A549 (cell line): Measurements from ENCODE around the gene RNF145. TPM values are rescaled to one million over a fixed set of nuclear protein-coding genes. Genes with fewer than 3 reads are reported as not detected.
A peak's percentile ranks its signal among the peaks of the same experiment; 100 is the strongest.
"Not testable (repeated sequence)": the region's sequence is repeated elsewhere in the genome, so short reads cannot be mapped to it uniquely, and the experiment has no call there.

ENCODE experiments used
- ATAC-seq, 2 experiments: fragments of 200-7000 bp in 1 of 2; fragments of >200 bp in 1 of 2; cut with Nextera tagmentation in 1 of 2; cut with Tn5 transposase in 1 of 2; 3 replicates each; pipeline versions ENCODE4 v1.8.0 to v1.9.1; 2018 to 2020; ENCODE audit warnings: mild to moderate bottlenecking in 1 of 2, moderate library complexity in 1 of 2
- CTCF ChIA-PET: fragments of 300-600 bp; sonication (Branson Sonifier 250); formaldehyde crosslinking; extraction: SDS; loops from one replicate; lab custom pipeline; 2021; ENCODE audit warnings: antibody characterized with exemption, inconsistent platforms; lab: Yijun Ruan, JAX
- POLR2A ChIA-PET: fragments of 350-600 bp; formaldehyde crosslinking; extraction: SDS; loops from one replicate; lab custom pipeline; 2021; ENCODE audit warnings: antibody characterized with exemption, inconsistent platforms; lab: Yijun Ruan, JAX
- DNase-seq, 2 experiments: peaks; one replicate each; pipeline versions ENCODE4 v3.0.0 to v3.0.0-alpha.2; 2011 to 2016; ENCODE audit warnings: low read depth in 1 of 2, low spot score in 1 of 2
- FAIRE-seq: peaks from 2 replicates; lab custom pipeline; 2011; peaks lifted over from hg19 to GRCh38; lab: Jason Lieb, UNC
- H3K27ac ChIP-seq, 2 experiments: fragments of >200 bp; sonication (Bioruptor Twin); formaldehyde crosslinking; 3 replicates each; pipeline ENCODE4 v1.5.1; 2016 to 2017
- H3K4me1 ChIP-seq: fragments of >200 bp; sonication (Bioruptor Twin); formaldehyde crosslinking; 3 replicates; pipeline ENCODE4 v1.6.1; 2016
- H3K4me2 ChIP-seq: fragments of >200 bp; sonication (Bioruptor Twin); formaldehyde crosslinking; 3 replicates; pipeline ENCODE4 v1.6.1; 2016
- H3K4me3 ChIP-seq: fragments of >200 bp; sonication (Bioruptor Twin); formaldehyde crosslinking; 3 replicates; pipeline ENCODE4 v1.5.1; 2016
- H3K9me3 ChIP-seq: fragments of >200 bp; sonication (Bioruptor Twin); formaldehyde crosslinking; 3 replicates; pipeline ENCODE4 v1.6.1; 2016
- ATOH8 ChIP-seq: fragments of 250-450 bp; sonication (Bioruptor Pico); IDR thresholded peaks from 2 replicates; pipeline ENCODE4 v1.5.0; 2020; ENCODE audit warnings: low read depth, mild to moderate bottlenecking, moderate library complexity
- BCL3 ChIP-seq: fragments of >200 bp; sonication (Bioruptor Twin); formaldehyde crosslinking; IDR thresholded peaks from 3 replicates; pipeline ENCODE4 v1.6.1; 2016
- CBX2 ChIP-seq: fragments of 200-600 bp; sonication (generic); IDR thresholded peaks from 2 replicates; pipeline ENCODE4 v1.6.1; 2016; ENCODE audit warnings: low read depth, mild to moderate bottlenecking, borderline replicate concordance
- CBX8 ChIP-seq: fragments of 200-600 bp; sonication (generic); IDR thresholded peaks from 2 replicates; pipeline ENCODE4 v1.6.1; 2016
- CTCF ChIP-seq: fragments of >200 bp; sonication (Bioruptor Twin); formaldehyde crosslinking; IDR thresholded peaks from 3 replicates; pipeline ENCODE4 v1.5.1; 2016
- ELK1 ChIP-seq: fragments of 150-350 bp; IDR thresholded peaks from 2 replicates; pipeline ENCODE4 v1.6.1; 2014; ENCODE audit warnings: low read depth, mild to moderate bottlenecking, low read length
- ESRRA ChIP-seq: fragments of 150-350 bp; IDR thresholded peaks from 2 replicates; pipeline ENCODE4 v1.6.1; 2014; ENCODE audit warnings: mild to moderate bottlenecking, low read length, borderline replicate concordance
- FOSB ChIP-seq: fragments of 250-450 bp; sonication (Bioruptor Pico); IDR thresholded peaks from 2 replicates; pipeline ENCODE4 v1.5.0; 2020; ENCODE audit warnings: mild to moderate bottlenecking, moderate library complexity
- FOSL2 ChIP-seq, 2 experiments: fragments of 450-650 bp in 1 of 2; fragments of >200 bp in 1 of 2; sonication (Bioruptor Twin) in 1 of 2; formaldehyde crosslinking; IDR thresholded peaks; 2 replicates each; pipeline versions ENCODE4 v1.5.0 to v1.6.1; 2016 to 2020; ENCODE audit warnings: mild to moderate bottlenecking in 1 of 2, moderate library complexity in 1 of 2
- HES2 ChIP-seq: fragments of >200 bp; sonication (Bioruptor Twin); formaldehyde crosslinking; IDR thresholded peaks from 2 replicates; pipeline ENCODE4 v1.6.1; 2016
- JUN ChIP-seq, 2 experiments: fragments of >200 bp; sonication (Bioruptor Twin); formaldehyde crosslinking; IDR thresholded peaks; 2 replicates in 1 of 2; 3 replicates in 1 of 2; pipeline ENCODE4 v1.6.1; 2016 to 2017
- JUNB ChIP-seq: fragments of >200 bp; sonication (Bioruptor Twin); formaldehyde crosslinking; IDR thresholded peaks from 2 replicates; pipeline ENCODE4 v1.6.1; 2016
- MAZ ChIP-seq: fragments of 150-350 bp; IDR thresholded peaks from 2 replicates; pipeline ENCODE4 v1.6.1; 2014; ENCODE audit warnings: antibody characterized with exemption, low read depth, low read length, borderline replicate concordance
- POLR2A ChIP-seq: IDR thresholded peaks from 2 replicates; pipeline ENCODE4 v1.6.1; 2012; ENCODE audit warnings: mild to moderate bottlenecking, low read length
- POLR2AphosphoS2 ChIP-seq: conservative IDR thresholded peaks from 2 replicates; pipeline ENCODE4 v1.6.1; 2012; ENCODE audit warnings: low read length, improper control_type of control experiment, inconsistent platforms
- TP53 ChIP-seq: fragments of 250-450 bp; sonication (Bioruptor Pico); IDR thresholded peaks from 2 replicates; pipeline ENCODE4 v1.5.0; 2021; ENCODE audit warnings: mild to moderate bottlenecking, moderate library complexity
- ZFP36 ChIP-seq: fragments of 450-650 bp; IDR thresholded peaks from 2 replicates; pipeline ENCODE4 v1.6.1; 2014; ENCODE audit warnings: borderline replicate concordance; ENCODE audit not compliant: partially characterized antibody
- ZNF302 ChIP-seq: fragments of 250-450 bp; sonication (Bioruptor Pico); IDR thresholded peaks from 2 replicates; pipeline ENCODE4 v1.9.0; 2021; ENCODE audit warnings: inconsistent platforms, mild to moderate bottlenecking, moderate library complexity
- WGBS: methylation state at CpG from one replicate; pipeline ENCODE4 v1.1.6; 2017; ENCODE audit errors: missing lambda C conversion rate; 5-methylcytosine and 5-hydroxymethylcytosine counted together
- polyA plus RNA-seq, 4 experiments: library from polyadenylated mRNA; depleted of rRNA in 3 of 4; stranded (reverse); fragments of >200 nt; fragmentation: RNase III in 1 of 4; extraction: RNeasy Plus Mini Kit Qiagen cat#74134 plus additional on column Dnase treatment in 1 of 4; gene quantifications; 2 replicates in 3 of 4; 3 replicates in 1 of 4; pipeline ENCODE4 v1.2.3, GENCODE V29; 2011 to 2017
- TF ChIP-seq, protein P1 (sequence below): IDR thresholded peaks from 2 replicates; pipeline ENCODE4 v1.6.1; 2012
- TF ChIP-seq, protein P2 (sequence below): fragments of 200-600 bp; sonication (generic); IDR thresholded peaks from 2 replicates; pipeline ENCODE4 v1.6.1; 2016; ENCODE audit warnings: antibody characterized with exemption, mild to moderate bottlenecking, moderate library complexity

RNF145 gene
- polyA plus RNA-seq, 2 of the 4 experiments (the other 2 are of a cell fraction): 122 to 146 TPM

DNA sequence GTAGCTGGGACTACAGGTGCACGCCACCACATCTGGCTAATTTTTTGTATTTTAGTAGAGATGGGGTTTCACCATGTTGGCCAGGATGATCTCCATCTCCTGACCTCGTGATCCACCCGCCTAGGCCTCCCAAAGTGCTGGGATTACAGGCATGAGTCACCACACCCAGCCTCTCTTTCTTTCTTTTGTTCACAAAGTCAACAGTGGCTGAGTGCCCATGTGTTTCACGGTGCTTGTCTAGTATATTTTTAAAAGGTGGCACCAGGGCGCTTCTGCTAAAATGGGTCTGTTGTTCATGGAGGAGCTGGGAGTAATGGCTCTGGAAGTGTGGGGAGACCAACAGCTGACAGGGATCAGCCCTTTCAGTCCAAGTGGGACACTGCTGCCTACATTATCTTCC lies 18.7 kb upstream of the RNF145 start:
- ATAC-seq (peak in 1 of 2 experiments; percentile 73; a peak in 3 of 6 replicates), DNase-seq (peak in 1 of 2 experiments; percentile 48)
- TF ChIP-seq, protein P1, sequence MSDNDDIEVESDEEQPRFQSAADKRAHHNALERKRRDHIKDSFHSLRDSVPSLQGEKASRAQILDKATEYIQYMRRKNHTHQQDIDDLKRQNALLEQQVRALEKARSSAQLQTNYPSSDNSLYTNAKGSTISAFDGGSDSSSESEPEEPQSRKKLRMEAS: peak; percentile 56; the same call in 1 of the 2 replicates
- TF ChIP-seq JUN (IDR thresholded peaks at IDR 0.05) (0 out of 5 replicates have a peak, but pooled peaks of 1 of the 2 experiments have one; percentile 34), FOSL2 (CRISPR knock-in tag; IDR thresholded peaks at IDR 0.05) (peak; percentile 71)
- POLR2A ChIA-PET; H3K4me3 ChIP-seq; H3K9me3 ChIP-seq; FAIRE-seq; TF ChIP-seq FOSL2 (IDR thresholded peaks at IDR 0.05): not testable (repeated sequence)
- Histone ChIP-seq H3K4me2 (peak overlapping the region; percentile 38), H3K27ac (peak overlapping the region; percentile 52 to 82; a peak in 5 of 6 replicates), H3K4me1 (peaks cover 27% of the 10 kb centered on the region)
- 28% methylated on average over 5 of the region's 5 CpGs for WGBS
- CTCF ChIA-PET: interaction anchor here (0.6 to 1.3 kb wide), 2 partner anchors 71 to 522 kb away, joined by 3 to 4 read pairs; no protein-coding TSS in a partner anchor

DNA sequence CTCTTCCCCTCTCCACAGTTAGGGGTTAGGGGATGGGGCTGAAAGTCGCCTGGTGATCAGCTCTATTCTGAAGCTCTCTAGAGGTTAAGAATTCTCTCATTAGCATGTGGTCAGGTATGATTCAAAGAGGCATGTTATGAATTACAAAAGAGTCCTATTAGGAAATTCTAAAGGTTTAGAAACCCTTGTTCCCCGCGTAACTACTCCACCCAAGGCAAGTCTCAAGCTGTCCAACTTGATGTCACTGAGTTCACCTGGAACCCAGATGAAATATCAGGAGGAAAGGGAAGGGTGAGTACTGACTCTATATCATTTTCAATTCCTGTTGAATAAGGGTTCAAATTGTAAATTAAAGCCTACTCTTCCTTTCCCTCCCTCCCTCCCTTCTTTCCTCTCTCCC lies 18.1 kb upstream of the RNF145 start:
- H3K4me2 ChIP-seq: no peak overlapping the region
- CTCF ChIA-PET: interaction anchor here (0.6 to 1.6 kb wide), 2 partner anchors 71 to 522 kb away, joined by 4 read pairs; no protein-coding TSS in a partner anchor
- DNase-seq: no peak
- TF ChIP-seq, protein P1: no peak
- TF ChIP-seq JUNB: no peak
- TF ChIP-seq CBX2: no peak
- no peak for TF ChIP-seq HES2
- TF ChIP-seq CBX8: no peak
- no peak for TF ChIP-seq FOSL2 (IDR thresholded peaks at IDR 0.05)
- no peak for TF ChIP-seq FOSL2 (CRISPR knock-in tag; IDR thresholded peaks at IDR 0.05)
- no peak for TF ChIP-seq ATOH8 (CRISPR knock-in tag)
- TF ChIP-seq ESRRA: no peak
- TF ChIP-seq POLR2AphosphoS2: no peak
- no peak for TF ChIP-seq POLR2A
- TF ChIP-seq ZFP36: no peak
- no peak for TF ChIP-seq BCL3
- no peak for TF ChIP-seq FOSB (CRISPR knock-in tag)
- TF ChIP-seq, protein P2, sequence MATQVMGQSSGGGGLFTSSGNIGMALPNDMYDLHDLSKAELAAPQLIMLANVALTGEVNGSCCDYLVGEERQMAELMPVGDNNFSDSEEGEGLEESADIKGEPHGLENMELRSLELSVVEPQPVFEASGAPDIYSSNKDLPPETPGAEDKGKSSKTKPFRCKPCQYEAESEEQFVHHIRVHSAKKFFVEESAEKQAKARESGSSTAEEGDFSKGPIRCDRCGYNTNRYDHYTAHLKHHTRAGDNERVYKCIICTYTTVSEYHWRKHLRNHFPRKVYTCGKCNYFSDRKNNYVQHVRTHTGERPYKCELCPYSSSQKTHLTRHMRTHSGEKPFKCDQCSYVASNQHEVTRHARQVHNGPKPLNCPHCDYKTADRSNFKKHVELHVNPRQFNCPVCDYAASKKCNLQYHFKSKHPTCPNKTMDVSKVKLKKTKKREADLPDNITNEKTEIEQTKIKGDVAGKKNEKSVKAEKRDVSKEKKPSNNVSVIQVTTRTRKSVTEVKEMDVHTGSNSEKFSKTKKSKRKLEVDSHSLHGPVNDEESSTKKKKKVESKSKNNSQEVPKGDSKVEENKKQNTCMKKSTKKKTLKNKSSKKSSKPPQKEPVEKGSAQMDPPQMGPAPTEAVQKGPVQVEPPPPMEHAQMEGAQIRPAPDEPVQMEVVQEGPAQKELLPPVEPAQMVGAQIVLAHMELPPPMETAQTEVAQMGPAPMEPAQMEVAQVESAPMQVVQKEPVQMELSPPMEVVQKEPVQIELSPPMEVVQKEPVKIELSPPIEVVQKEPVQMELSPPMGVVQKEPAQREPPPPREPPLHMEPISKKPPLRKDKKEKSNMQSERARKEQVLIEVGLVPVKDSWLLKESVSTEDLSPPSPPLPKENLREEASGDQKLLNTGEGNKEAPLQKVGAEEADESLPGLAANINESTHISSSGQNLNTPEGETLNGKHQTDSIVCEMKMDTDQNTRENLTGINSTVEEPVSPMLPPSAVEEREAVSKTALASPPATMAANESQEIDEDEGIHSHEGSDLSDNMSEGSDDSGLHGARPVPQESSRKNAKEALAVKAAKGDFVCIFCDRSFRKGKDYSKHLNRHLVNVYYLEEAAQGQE: no peak
- TF ChIP-seq MAZ: no peak
- no peak for TF ChIP-seq ZNF302 (CRISPR knock-in tag)
- no peak for TF ChIP-seq ELK1
- TF ChIP-seq CTCF: no peak
- no peak for TF ChIP-seq TP53 (CRISPR knock-in tag)
- TF ChIP-seq, all 56 proteins: peak for 0
- POLR2A ChIA-PET: no interaction called here
- Histone ChIP-seq H3K4me1 (peaks cover 27% of the 10 kb centered on the region), H3K27ac (peak overlapping the region; percentile 52 to 82; a peak in 5 of 6 replicates), H3K9me3 (0 out of 3 replicates have a peak, but pooled peaks cover 3% of the 10 kb centered on the region), H3K4me3 (no peak overlapping the region)
- ATAC-seq (no peak), FAIRE-seq (no peak)
- WGBS: 93% methylated on average over 3 of the region's 3 CpGs
